GM23338 (cell line): Measurements from ENCODE around the gene XYLT1. TPM values are rescaled to one million over a fixed set of nuclear protein-coding genes. Genes with fewer than 3 reads are reported as not detected.

Experiments
- ATAC-seq: fragments of 200-7000 bp; cut with Tn5 transposase; 3 replicates; pipeline ENCODE4 v1.9.1; 2020
- DNase-seq: peaks from one replicate; pipeline ENCODE4 v3.0.0-alpha.2; 2015; ENCODE audit warnings: low spot score
- H2AFZ ChIP-seq: fragments of 200-600 bp; sonication (generic); 2 replicates; pipeline ENCODE4 v1.8.0; 2016; ENCODE audit warnings: antibody characterized with exemption, mild to moderate bottlenecking, moderate library complexity
- H3F3A ChIP-seq: fragments of 200-600 bp; sonication (generic); replicated peaks from 2 replicates; pipeline ENCODE4 v1.8.0; 2017; ENCODE audit warnings: antibody characterized with exemption, mixed run types, low read depth
- H3K27ac ChIP-seq: fragments of 200-600 bp; sonication (generic); 2 replicates; pipeline ENCODE4 v1.6.1; 2016; ENCODE audit warnings: low read depth
- H3K27me3 ChIP-seq: fragments of 200-600 bp; sonication (generic); 2 replicates; pipeline ENCODE4 v1.8.0; 2016; ENCODE audit warnings: mild to moderate bottlenecking, mixed run types, moderate library complexity; ENCODE audit not compliant: insufficient read depth
- H3K36me3 ChIP-seq: fragments of 200-600 bp; sonication (generic); 2 replicates; pipeline ENCODE4 v1.8.0; 2016; ENCODE audit warnings: mild to moderate bottlenecking; ENCODE audit not compliant: insufficient read depth
- H3K4me1 ChIP-seq: fragments of 200-600 bp; sonication (generic); 2 replicates; pipeline ENCODE4 v1.8.0; 2016; ENCODE audit warnings: mild to moderate bottlenecking, moderate library complexity; ENCODE audit not compliant: insufficient read depth
- H3K4me2 ChIP-seq: fragments of 200-600 bp; sonication (generic); 2 replicates; pipeline ENCODE4 v1.7.1; 2017; ENCODE audit warnings: mixed run types
- H3K4me3 ChIP-seq: fragments of 200-600 bp; sonication (generic); 2 replicates; pipeline ENCODE4 v1.6.1; 2016; ENCODE audit warnings: mixed run types
- H3K79me2 ChIP-seq: fragments of 200-600 bp; sonication (generic); replicated peaks from 2 replicates; pipeline ENCODE4 v1.8.0; 2017; ENCODE audit warnings: mild to moderate bottlenecking; ENCODE audit not compliant: insufficient read depth
- H3K9me2 ChIP-seq: fragments of 200-600 bp; sonication (generic); 2 replicates; pipeline ENCODE4 v1.8.0; 2017; ENCODE audit not compliant: insufficient read depth
- H4K20me1 ChIP-seq: fragments of 200-600 bp; sonication (generic); replicated peaks from 2 replicates; pipeline ENCODE4 v1.8.0; 2017; ENCODE audit warnings: mild to moderate bottlenecking; ENCODE audit not compliant: insufficient read depth
- H3K27ac Mint-ChIP-seq: 2 replicates; pipeline ENCODE4 v1.8.0; 2020; ENCODE audit warnings: inconsistent platforms, mild to moderate bottlenecking, moderate library complexity, mixed read lengths
- H3K27me3 Mint-ChIP-seq: 3 replicates; pipeline ENCODE4 v1.8.0; 2022; ENCODE audit warnings: low read depth, mild to moderate bottlenecking, moderate library complexity, mixed read lengths, inconsistent platforms; ENCODE audit not compliant: insufficient read depth, poor library complexity
- H3K36me3 Mint-ChIP-seq: 3 replicates; pipeline ENCODE4 v1.8.0; 2021; ENCODE audit warnings: low read depth, mild to moderate bottlenecking, inconsistent platforms, moderate library complexity, mixed read lengths
- H3K4me1 Mint-ChIP-seq: 3 replicates; pipeline ENCODE4 v1.8.0; 2020; ENCODE audit warnings: mild to moderate bottlenecking, inconsistent platforms, mixed read lengths
- H3K4me3 Mint-ChIP-seq: 3 replicates; pipeline ENCODE4 v1.8.0; 2021; ENCODE audit warnings: moderate library complexity, mild to moderate bottlenecking, inconsistent platforms, mixed read lengths
- H3K9me3 Mint-ChIP-seq: 3 replicates; pipeline ENCODE4 v1.8.0; 2020; ENCODE audit warnings: moderate library complexity, mild to moderate bottlenecking, inconsistent platforms, mixed read lengths
- EZH2 ChIP-seq: fragments of 200-600 bp; sonication (generic); IDR thresholded peaks from one replicate; pipeline ENCODE4 v1.8.0; 2017; ENCODE audit warnings: antibody characterized with exemption, mild to moderate bottlenecking, low read depth; ENCODE audit not compliant: unreplicated experiment
- EZH2phosphoT487 ChIP-seq: fragments of 200-600 bp; sonication (generic); IDR thresholded peaks from one replicate; pipeline ENCODE4 v1.8.1; 2018; ENCODE audit warnings: antibody characterized with exemption; ENCODE audit not compliant: unreplicated experiment
- JUNB ChIP-seq: IDR thresholded peaks from one replicate; pipeline ENCODE4 v1.6.1; 2016; ENCODE audit warnings: antibody characterized with exemption; ENCODE audit not compliant: unreplicated experiment
- polyA plus RNA-seq: library from polyadenylated mRNA; unstranded; fragments of >200 nt; fragmentation: Nextera tagmentation; extraction: Ambion mirVana; gene quantifications from 2 replicates; pipeline ENCODE4 v1.2.1, GENCODE V29; 2016
- total RNA-seq: library from RNA; depleted of rRNA; stranded (reverse); fragments of >200 nt; shearing (Covaris generic); gene quantifications from 2 replicates; pipeline ENCODE4 v1.2.3, GENCODE V29; 2014
- TF ChIP-seq, protein P1 (sequence below): fragments of 250-450 bp; sonication (Bioruptor Pico); IDR thresholded peaks from 2 replicates; pipeline ENCODE4 v1.5.0; 2020; ENCODE audit warnings: mild to moderate bottlenecking, moderate library complexity
- TF ChIP-seq, protein P2 (sequence below), 2 experiments: fragments of 200-600 bp in 1 of 2; sonication (generic) in 1 of 2; conservative IDR thresholded peaks; 2 replicates each; pipeline versions ENCODE4 v1.5.1 to v1.6.1; 2016 to 2017; ENCODE audit warnings: antibody characterized with exemption in 2 of 2, low read depth in 2 of 2, mild to moderate bottlenecking in 2 of 2, moderate library complexity in 1 of 2
- TF ChIP-seq, protein P3 (sequence below): IDR thresholded peaks from 2 replicates; pipeline ENCODE4 v1.6.1; 2016; ENCODE audit warnings: antibody characterized with exemption
- TF ChIP-seq, protein P4 (sequence below): IDR thresholded peaks from one replicate; pipeline ENCODE4 v1.6.1; 2018; ENCODE audit warnings: antibody characterized with exemption; ENCODE audit not compliant: unreplicated experiment

The XYLT1 gene
- total and polyA plus RNA-seq, 2 experiments from 2014 or later: 3.5 to 24.7 TPM

DNA sequence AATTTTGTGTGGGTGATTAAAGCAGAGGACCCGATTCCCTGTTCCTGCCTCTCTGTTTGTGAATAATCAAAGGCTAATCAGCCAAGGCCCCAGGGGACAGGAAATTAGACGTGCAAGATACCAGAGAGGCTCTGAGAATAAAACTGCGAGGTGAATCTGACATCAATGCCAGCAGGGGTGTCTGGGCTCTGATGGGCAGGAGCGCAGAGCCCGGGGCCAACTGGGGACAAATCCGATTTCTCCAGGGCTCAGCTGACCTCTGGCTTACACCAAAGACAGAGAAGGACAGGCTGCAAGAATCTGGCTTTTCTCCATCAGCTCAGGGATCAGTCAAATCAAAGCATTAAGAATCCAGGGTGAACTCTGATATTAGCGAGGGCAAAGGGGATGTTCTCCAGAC lies 174.3 kb downstream of the XYLT1 start (continued):
- TF ChIP-seq, protein P1, sequence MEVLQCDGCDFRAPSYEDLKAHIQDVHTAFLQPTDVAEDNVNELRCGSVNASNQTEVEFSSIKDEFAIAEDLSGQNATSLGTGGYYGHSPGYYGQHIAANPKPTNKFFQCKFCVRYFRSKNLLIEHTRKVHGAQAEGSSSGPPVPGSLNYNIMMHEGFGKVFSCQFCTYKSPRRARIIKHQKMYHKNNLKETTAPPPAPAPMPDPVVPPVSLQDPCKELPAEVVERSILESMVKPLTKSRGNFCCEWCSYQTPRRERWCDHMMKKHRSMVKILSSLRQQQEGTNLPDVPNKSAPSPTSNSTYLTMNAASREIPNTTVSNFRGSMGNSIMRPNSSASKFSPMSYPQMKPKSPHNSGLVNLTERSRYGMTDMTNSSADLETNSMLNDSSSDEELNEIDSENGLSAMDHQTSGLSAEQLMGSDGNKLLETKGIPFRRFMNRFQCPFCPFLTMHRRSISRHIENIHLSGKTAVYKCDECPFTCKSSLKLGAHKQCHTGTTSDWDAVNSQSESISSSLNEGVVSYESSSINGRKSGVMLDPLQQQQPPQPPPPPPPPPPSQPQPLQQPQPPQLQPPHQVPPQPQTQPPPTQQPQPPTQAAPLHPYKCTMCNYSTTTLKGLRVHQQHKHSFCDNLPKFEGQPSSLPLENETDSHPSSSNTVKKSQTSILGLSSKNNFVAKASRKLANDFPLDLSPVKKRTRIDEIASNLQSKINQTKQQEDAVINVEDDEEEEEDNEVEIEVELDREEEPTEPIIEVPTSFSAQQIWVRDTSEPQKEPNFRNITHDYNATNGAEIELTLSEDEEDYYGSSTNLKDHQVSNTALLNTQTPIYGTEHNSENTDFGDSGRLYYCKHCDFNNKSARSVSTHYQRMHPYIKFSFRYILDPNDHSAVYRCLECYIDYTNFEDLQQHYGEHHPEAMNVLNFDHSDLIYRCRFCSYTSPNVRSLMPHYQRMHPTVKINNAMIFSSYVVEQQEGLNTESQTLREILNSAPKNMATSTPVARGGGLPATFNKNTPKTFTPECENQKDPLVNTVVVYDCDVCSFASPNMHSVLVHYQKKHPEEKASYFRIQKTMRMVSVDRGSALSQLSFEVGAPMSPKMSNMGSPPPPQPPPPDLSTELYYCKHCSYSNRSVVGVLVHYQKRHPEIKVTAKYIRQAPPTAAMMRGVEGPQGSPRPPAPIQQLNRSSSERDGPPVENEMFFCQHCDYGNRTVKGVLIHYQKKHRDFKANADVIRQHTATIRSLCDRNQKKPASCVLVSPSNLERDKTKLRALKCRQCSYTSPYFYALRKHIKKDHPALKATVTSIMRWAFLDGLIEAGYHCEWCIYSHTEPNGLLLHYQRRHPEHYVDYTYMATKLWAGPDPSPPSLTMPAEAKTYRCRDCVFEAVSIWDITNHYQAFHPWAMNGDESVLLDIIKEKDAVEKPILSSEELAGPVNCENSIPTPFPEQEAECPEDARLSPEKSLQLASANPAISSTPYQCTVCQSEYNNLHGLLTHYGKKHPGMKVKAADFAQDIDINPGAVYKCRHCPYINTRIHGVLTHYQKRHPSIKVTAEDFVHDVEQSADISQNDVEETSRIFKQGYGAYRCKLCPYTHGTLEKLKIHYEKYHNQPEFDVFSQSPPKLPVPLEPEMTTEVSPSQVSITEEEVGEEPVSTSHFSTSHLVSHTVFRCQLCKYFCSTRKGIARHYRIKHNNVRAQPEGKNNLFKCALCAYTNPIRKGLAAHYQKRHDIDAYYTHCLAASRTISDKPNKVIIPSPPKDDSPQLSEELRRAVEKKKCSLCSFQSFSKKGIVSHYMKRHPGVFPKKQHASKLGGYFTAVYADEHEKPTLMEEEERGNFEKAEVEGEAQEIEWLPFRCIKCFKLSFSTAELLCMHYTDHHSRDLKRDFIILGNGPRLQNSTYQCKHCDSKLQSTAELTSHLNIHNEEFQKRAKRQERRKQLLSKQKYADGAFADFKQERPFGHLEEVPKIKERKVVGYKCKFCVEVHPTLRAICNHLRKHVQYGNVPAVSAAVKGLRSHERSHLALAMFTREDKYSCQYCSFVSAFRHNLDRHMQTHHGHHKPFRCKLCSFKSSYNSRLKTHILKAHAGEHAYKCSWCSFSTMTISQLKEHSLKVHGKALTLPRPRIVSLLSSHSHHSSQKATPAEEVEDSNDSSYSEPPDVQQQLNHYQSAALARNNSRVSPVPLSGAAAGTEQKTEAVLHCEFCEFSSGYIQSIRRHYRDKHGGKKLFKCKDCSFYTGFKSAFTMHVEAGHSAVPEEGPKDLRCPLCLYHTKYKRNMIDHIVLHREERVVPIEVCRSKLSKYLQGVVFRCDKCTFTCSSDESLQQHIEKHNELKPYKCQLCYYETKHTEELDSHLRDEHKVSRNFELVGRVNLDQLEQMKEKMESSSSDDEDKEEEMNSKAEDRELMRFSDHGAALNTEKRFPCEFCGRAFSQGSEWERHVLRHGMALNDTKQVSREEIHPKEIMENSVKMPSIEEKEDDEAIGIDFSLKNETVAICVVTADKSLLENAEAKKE (CRISPR knock-in tag): no peak
- TF ChIP-seq, protein P2, sequence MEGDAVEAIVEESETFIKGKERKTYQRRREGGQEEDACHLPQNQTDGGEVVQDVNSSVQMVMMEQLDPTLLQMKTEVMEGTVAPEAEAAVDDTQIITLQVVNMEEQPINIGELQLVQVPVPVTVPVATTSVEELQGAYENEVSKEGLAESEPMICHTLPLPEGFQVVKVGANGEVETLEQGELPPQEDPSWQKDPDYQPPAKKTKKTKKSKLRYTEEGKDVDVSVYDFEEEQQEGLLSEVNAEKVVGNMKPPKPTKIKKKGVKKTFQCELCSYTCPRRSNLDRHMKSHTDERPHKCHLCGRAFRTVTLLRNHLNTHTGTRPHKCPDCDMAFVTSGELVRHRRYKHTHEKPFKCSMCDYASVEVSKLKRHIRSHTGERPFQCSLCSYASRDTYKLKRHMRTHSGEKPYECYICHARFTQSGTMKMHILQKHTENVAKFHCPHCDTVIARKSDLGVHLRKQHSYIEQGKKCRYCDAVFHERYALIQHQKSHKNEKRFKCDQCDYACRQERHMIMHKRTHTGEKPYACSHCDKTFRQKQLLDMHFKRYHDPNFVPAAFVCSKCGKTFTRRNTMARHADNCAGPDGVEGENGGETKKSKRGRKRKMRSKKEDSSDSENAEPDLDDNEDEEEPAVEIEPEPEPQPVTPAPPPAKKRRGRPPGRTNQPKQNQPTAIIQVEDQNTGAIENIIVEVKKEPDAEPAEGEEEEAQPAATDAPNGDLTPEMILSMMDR (conservative IDR thresholded peaks at IDR 0.05; ENCODE audit: low read depth in 2 of 2): no peak
- TF ChIP-seq, protein P3, sequence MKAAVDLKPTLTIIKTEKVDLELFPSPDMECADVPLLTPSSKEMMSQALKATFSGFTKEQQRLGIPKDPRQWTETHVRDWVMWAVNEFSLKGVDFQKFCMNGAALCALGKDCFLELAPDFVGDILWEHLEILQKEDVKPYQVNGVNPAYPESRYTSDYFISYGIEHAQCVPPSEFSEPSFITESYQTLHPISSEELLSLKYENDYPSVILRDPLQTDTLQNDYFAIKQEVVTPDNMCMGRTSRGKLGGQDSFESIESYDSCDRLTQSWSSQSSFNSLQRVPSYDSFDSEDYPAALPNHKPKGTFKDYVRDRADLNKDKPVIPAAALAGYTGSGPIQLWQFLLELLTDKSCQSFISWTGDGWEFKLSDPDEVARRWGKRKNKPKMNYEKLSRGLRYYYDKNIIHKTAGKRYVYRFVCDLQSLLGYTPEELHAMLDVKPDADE: no peak

DNA sequence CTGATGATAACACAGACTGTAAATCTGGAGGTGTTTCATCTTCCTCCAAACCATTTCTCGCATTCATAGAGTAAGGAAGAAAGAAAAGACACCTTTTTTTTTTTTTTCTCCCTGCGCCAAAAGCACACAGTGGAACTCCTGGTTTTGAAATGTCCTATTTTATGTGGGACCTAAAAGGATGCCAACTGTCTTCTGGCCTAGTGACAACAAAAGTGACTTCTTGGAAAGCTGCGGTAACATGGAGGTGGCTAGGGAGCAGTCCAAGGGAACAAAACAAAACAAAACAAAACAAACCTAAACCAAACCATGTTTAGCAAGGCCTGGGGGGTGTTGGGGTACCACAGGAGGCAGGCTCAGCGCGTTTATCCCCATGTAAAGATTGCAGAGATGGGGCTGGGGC lies 174.8 kb downstream of the XYLT1 start:
- no peaks in the 10 kb centered on the region; the same call in 1 of the 2 replicates for H4K20me1 ChIP-seq
- no peaks in the 10 kb centered on the region for H3K36me3 Mint-ChIP-seq
- no peaks in the 10 kb centered on the region for H3K9me3 Mint-ChIP-seq
- ATAC-seq (no peak), DNase-seq (no peak)
- H3K79me2 ChIP-seq: peaks cover 32% of the 10 kb centered on the region
- H3K27ac Mint-ChIP-seq: peak overlapping the region; percentile 56; the same call in 1 of the 2 replicates
- no peaks in the 10 kb centered on the region for H3F3A ChIP-seq
- H3K4me3 Mint-ChIP-seq: no peak overlapping the region; the same call in 2 of the 3 replicates
- no peak overlapping the region for H2AFZ ChIP-seq
- peaks cover 39% of the 10 kb centered on the region for H3K4me1 Mint-ChIP-seq
- peaks cover 24% of the 10 kb centered on the region for H3K4me1 ChIP-seq
- no peaks in the 10 kb centered on the region for H3K9me2 ChIP-seq
- no peak overlapping the region for H3K4me3 ChIP-seq
- H3K27me3 Mint-ChIP-seq: peaks cover 3% of the 10 kb centered on the region
- H3K4me2 ChIP-seq: no peak overlapping the region
- no peaks in the 10 kb centered on the region for H3K36me3 ChIP-seq
- H3K27ac ChIP-seq: peak overlapping the region; percentile 69; the same call in 1 of the 2 replicates
- no peaks in the 10 kb centered on the region for H3K27me3 ChIP-seq
- TF ChIP-seq, protein P4, sequence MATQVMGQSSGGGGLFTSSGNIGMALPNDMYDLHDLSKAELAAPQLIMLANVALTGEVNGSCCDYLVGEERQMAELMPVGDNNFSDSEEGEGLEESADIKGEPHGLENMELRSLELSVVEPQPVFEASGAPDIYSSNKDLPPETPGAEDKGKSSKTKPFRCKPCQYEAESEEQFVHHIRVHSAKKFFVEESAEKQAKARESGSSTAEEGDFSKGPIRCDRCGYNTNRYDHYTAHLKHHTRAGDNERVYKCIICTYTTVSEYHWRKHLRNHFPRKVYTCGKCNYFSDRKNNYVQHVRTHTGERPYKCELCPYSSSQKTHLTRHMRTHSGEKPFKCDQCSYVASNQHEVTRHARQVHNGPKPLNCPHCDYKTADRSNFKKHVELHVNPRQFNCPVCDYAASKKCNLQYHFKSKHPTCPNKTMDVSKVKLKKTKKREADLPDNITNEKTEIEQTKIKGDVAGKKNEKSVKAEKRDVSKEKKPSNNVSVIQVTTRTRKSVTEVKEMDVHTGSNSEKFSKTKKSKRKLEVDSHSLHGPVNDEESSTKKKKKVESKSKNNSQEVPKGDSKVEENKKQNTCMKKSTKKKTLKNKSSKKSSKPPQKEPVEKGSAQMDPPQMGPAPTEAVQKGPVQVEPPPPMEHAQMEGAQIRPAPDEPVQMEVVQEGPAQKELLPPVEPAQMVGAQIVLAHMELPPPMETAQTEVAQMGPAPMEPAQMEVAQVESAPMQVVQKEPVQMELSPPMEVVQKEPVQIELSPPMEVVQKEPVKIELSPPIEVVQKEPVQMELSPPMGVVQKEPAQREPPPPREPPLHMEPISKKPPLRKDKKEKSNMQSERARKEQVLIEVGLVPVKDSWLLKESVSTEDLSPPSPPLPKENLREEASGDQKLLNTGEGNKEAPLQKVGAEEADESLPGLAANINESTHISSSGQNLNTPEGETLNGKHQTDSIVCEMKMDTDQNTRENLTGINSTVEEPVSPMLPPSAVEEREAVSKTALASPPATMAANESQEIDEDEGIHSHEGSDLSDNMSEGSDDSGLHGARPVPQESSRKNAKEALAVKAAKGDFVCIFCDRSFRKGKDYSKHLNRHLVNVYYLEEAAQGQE: no peak
- TF ChIP-seq, protein P2 (conservative IDR thresholded peaks at IDR 0.05; ENCODE audit: low read depth in 2 of 2): no peak
- TF ChIP-seq EZH2phosphoT487 (no peak), JUNB (no peak), EZH2 (no peak)
- TF ChIP-seq, protein P3: no peak
